Neuronal stem cell (in vitro differentiated cells): ENCODE data around the gene DENND5A.

Experiments
- DNase-seq: peaks from one replicate; pipeline ENCODE4 v3.0.0-alpha.2; 2013; ENCODE audit warnings: low spot score
- H2AFZ ChIP-seq: one replicate; pipeline ENCODE4 v1.6.1; 2013; ENCODE audit warnings: mild to moderate bottlenecking, low read length, inconsistent platforms
- H2AK5ac ChIP-seq: 2 replicates; pipeline ENCODE4 v1.6.1; 2013; ENCODE audit warnings: low read depth, mild to moderate bottlenecking, inconsistent platforms, low read length, moderate library complexity, mixed read lengths
- H2BK120ac ChIP-seq: 2 replicates; pipeline ENCODE4 v1.6.1; 2013; ENCODE audit warnings: low read depth, mild to moderate bottlenecking, inconsistent platforms, low read length, moderate library complexity, mixed read lengths
- H2BK12ac ChIP-seq: one replicate; pipeline ENCODE4 v1.6.1; 2013; ENCODE audit warnings: low read length, inconsistent platforms
- H2BK15ac ChIP-seq: 2 replicates; pipeline ENCODE4 v1.6.1; 2013; ENCODE audit warnings: mild to moderate bottlenecking, low read length, inconsistent platforms, mixed read lengths
- H2BK5ac ChIP-seq: one replicate; pipeline ENCODE4 v1.6.1; 2013; ENCODE audit warnings: inconsistent platforms, mild to moderate bottlenecking, low read length, moderate library complexity
- H3K14ac ChIP-seq: one replicate; pipeline ENCODE4 v1.6.1; 2013; ENCODE audit warnings: low read length, inconsistent platforms
- H3K18ac ChIP-seq: 2 replicates; pipeline ENCODE4 v1.6.1; 2013; ENCODE audit warnings: low read length, inconsistent platforms
- H3K23ac ChIP-seq: 2 replicates; pipeline ENCODE4 v1.6.1; 2013; ENCODE audit warnings: low read depth, mild to moderate bottlenecking, mixed read lengths, low read length, inconsistent platforms; ENCODE audit not compliant: poor library complexity
- H3K27ac ChIP-seq: replicated peaks from 3 replicates; pipeline ENCODE4 v1.5.1; 2013; ENCODE audit warnings: low read length, inconsistent platforms
- H3K27me3 ChIP-seq, 3 experiments: 2 replicates each; pipeline ENCODE4 v1.6.1; 2013; ENCODE audit warnings: low read length in 3 of 3, mild to moderate bottlenecking in 2 of 3, inconsistent platforms in 1 of 3, low read depth in 1 of 3, mixed read lengths in 1 of 3, moderate library complexity in 1 of 3; ENCODE audit not compliant: control insufficient read depth in 3 of 3, insufficient read depth in 3 of 3
- H3K36me3 ChIP-seq, 2 donors: replicated peaks in 1 of 2; 2 replicates each; pipeline ENCODE4 v1.6.1; 2013; ENCODE audit warnings: low read length in 2 of 2; ENCODE audit not compliant: control insufficient read depth in 2 of 2, insufficient read depth in 2 of 2
- H3K4ac ChIP-seq: 2 replicates; pipeline ENCODE4 v1.6.1; 2013; ENCODE audit warnings: inconsistent platforms, mild to moderate bottlenecking, low read length, moderate library complexity
- H3K4me1 ChIP-seq, 2 donors: 1 replicate in 1 of 2; 2 replicates in 1 of 2; pipeline ENCODE4 v1.6.1; 2013; ENCODE audit warnings: low read length in 2 of 2, low read depth in 1 of 2; ENCODE audit not compliant: control insufficient read depth in 2 of 2, insufficient read depth in 1 of 2
- H3K4me2 ChIP-seq: one replicate; pipeline ENCODE4 v1.6.1; 2013; ENCODE audit warnings: mild to moderate bottlenecking, low read length, inconsistent platforms; ENCODE audit not compliant: insufficient read depth, poor library complexity, severe bottlenecking
- H3K4me3 ChIP-seq, 2 donors: 2 replicates each; pipeline ENCODE4 v1.5.1; 2013; ENCODE audit warnings: low read length in 2 of 2, mild to moderate bottlenecking in 2 of 2, inconsistent platforms in 1 of 2, moderate library complexity in 1 of 2
- H3K79me1 ChIP-seq: one replicate; pipeline ENCODE4 v1.6.1; 2013; ENCODE audit warnings: low read depth, mild to moderate bottlenecking, inconsistent platforms, low read length, moderate library complexity
- H3K9ac ChIP-seq: one replicate; pipeline ENCODE4 v1.6.1; 2013; ENCODE audit warnings: mild to moderate bottlenecking, low read depth, low read length, inconsistent platforms; ENCODE audit not compliant: poor library complexity
- H3K9me3 ChIP-seq, 2 donors: replicated peaks in 1 of 2; 2 replicates each; pipeline versions ENCODE3 to v1.6.1; 2013; ENCODE audit warnings: low read length in 2 of 2, mild to moderate bottlenecking in 2 of 2, inconsistent platforms in 1 of 2, low read depth in 1 of 2, mixed read lengths in 1 of 2, moderate library complexity in 1 of 2; ENCODE audit not compliant: control insufficient read depth in 2 of 2, insufficient read depth in 1 of 2
- H4K8ac ChIP-seq: one replicate; pipeline ENCODE4 v1.6.1; 2013; ENCODE audit warnings: low read depth, mild to moderate bottlenecking, inconsistent platforms, low read length, moderate library complexity
- H4K91ac ChIP-seq: one replicate; pipeline ENCODE4 v1.6.1; 2013; ENCODE audit warnings: low read length, low read depth, mild to moderate bottlenecking, inconsistent platforms; ENCODE audit not compliant: poor library complexity
- WGBS, 2 donors: extraction: QIAGEN DNeasy Blood & Tissue Kit; methylation state at CpG; one replicate each; pipeline ENCODE4 v1.1.7; 2013; ENCODE audit warnings: missing lambda C conversion rate in 2 of 2, mixed read lengths in 1 of 2; ENCODE audit not compliant: insufficient read length in 2 of 2, insufficient replicate concordance in 1 of 2; ENCODE audit errors: extremely low coverage in 2 of 2; 5-methylcytosine and 5-hydroxymethylcytosine counted together

Gene DENND5A

DNA sequence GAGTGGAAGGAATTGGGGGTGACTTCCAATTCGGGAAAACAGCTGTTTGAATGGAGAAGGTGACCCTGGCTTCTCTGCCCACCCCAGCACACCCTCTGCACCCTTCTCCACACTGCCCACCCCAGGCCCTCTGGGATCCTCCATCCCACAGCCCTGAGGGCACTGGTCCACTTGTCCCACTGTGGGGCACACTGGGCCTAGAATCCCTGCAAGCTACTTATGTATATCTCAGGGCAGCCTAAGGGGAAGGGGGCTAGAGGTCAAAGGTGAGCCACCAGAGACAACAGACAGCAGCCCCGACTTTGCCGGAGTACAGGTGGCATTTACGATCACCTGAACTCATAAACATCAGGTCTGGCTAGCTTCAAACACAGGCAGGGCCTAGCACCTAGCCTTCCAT is 173.1 kb downstream of the DENND5A start:
- H3K9me3 ChIP-seq: no peaks in the 10 kb centered on the region
- no peak overlapping the region for H3K4ac ChIP-seq
- H3K18ac ChIP-seq: no peak overlapping the region
- no peak overlapping the region for H4K91ac ChIP-seq
- H3K36me3 ChIP-seq: no peaks in the 10 kb centered on the region
- H2AK5ac ChIP-seq: no peak overlapping the region
- H2BK5ac ChIP-seq: no peak overlapping the region
- no peak overlapping the region for H3K4me2 ChIP-seq
- H3K4me3 ChIP-seq: peak overlapping the region in 1 of 2 donors; percentile 41
- no peak overlapping the region for H2BK15ac ChIP-seq
- no peak overlapping the region for H3K23ac ChIP-seq
- peaks cover 4 to 5% of the 10 kb centered on the region in 2 donors for H3K4me1 ChIP-seq
- H3K79me1 ChIP-seq: no peaks in the 10 kb centered on the region
- H2BK12ac ChIP-seq: no peak overlapping the region
- H3K14ac ChIP-seq: no peak overlapping the region
- peaks cover 0 to 56% (median 18%) of the 10 kb centered on the region in 3 experiments for H3K27me3 ChIP-seq
- no peak for DNase-seq
- no peak overlapping the region for H3K9ac ChIP-seq
- no peak overlapping the region for H2BK120ac ChIP-seq
- peak overlapping the region; percentile 70 for H2AFZ ChIP-seq
- no peak overlapping the region for H3K27ac ChIP-seq
- no CpG with 5 or more reads among the region's 4 CpGs for WGBS, 2 donors
- no peak overlapping the region for H4K8ac ChIP-seq

DNA sequence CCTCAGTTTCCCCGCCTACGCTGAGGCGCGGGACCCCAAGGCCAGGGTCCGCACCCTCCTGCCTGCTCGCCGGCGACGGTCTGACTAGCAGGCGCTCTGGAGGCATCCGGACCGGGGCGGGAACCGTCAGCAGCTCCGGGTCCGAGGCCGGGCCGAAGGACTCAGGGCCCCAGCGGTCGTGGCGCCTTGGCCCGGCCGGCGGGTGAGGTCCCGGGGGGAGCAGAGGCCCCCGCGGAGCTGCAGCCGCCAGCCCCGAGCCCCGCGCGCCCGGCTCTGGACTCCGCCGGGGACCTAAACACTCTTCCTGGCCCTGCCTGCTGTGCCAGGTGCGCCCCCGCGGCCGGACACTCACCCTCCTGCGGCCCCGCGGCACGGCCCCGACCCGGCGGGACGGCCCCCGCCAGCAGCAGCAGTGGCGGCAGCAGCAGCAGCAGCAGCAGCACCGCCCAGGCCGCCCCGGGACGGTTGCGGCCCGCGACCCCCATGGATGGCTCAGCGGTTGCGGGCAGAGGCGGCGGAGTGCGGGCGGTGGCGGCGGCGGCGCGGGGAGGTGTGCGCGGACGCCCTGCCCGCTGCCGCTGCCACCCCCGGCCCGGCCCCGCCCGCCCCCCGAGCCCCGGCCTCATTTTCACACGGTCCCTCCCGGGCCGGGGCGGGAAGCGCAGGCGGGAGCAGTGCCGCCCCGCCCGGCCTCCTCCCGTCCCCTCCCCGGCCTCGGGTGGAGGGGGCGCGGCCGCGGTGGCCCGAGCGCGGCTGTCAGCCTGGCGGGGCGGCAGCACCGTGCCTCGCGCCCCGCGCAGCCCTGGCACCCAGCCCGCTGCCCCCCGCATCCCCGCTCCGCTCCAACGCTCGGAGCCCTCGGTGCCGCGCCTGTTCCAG is 173.9 kb downstream of the DENND5A start, which contains the start of gene SCUBE2:
SCUBE2 (minus strand) TSS at position 556 of the 879 bp plus-strand sequence; CDS start at position 485, 71 bp downstream.
- Histone ChIP-seq H3K79me1 (no peaks in the 10 kb centered on the region), H3K36me3 (no peaks in the 10 kb centered on the region), H3K14ac (no peak within 1 kb of the TSS), H3K4me1 (peaks cover 4 to 5% of the 10 kb centered on the region in 2 donors), H2AK5ac (no peak within 1 kb of the TSS), H4K8ac (no peak within 1 kb of the TSS), H3K4me2 (peak within 1 kb of the TSS; percentile 90), H4K91ac (peak within 1 kb of the TSS; percentile 25), H2AFZ (peak within 1 kb of the TSS; percentile 95), H3K27me3 (peaks cover 0 to 57% (median 18%) of the 10 kb centered on the region in 3 experiments), H3K18ac (peak within 1 kb of the TSS; percentile 91), H3K4me3 (peak within 1 kb of the TSS; percentile 41 to 84), H3K9me3 (no peaks in the 10 kb centered on the region), H3K23ac (peak within 1 kb of the TSS; percentile 40), H3K4ac (no peak within 1 kb of the TSS), H2BK15ac (peak within 1 kb of the TSS; percentile 73), H2BK12ac (peak within 1 kb of the TSS; percentile 27), H3K9ac (peak within 1 kb of the TSS; percentile 80), H2BK5ac (no peak within 1 kb of the TSS), H3K27ac (no peak within 1 kb of the TSS), H2BK120ac (no peak within 1 kb of the TSS)
- no peak for DNase-seq
- WGBS, 2 donors: no CpG with 5 or more reads among the region's 113 CpGs

DNA sequence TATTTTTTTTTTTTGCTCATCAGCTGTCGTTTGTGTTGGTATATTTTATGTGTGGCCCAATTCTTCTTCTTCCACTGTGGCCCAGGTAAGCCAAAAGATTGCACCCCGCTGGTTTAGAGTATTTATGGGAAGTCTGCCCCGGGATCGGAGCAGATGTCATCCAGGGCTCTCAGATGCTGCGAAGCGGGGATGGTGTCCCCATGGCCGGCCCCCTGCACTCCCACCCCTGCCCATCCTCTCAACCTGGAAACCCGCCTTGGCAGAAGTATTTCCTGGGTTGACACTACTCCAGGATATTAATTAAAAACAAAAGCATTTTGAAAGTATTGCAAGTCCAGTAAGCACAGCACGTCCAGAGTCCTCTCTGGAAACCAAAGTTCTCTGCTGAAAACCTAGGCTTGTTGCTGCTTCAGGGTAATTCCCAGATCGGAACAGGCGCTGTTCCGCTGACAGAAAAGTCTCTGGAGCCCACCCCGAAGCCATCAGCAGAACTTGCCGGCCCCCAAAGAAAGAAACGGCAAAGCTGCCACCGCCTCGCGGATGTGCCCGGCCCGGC is 174.6 kb downstream of the DENND5A start:
- Histone ChIP-seq H3K27me3 (peaks cover 0 to 57% (median 18%) of the 10 kb centered on the region in 3 experiments), H3K18ac (peak overlapping the region; percentile 91), H3K27ac (no peak overlapping the region), H3K4me3 (peak overlapping the region; percentile 41 to 84), H2AFZ (peak overlapping the region; percentile 95), H3K14ac (no peak overlapping the region), H3K4ac (no peak overlapping the region), H4K8ac (no peak overlapping the region), H3K4me2 (peak overlapping the region; percentile 90), H2AK5ac (no peak overlapping the region), H2BK12ac (no peak overlapping the region), H2BK120ac (no peak overlapping the region), H3K9me3 (no peaks in the 10 kb centered on the region), H3K4me1 (peaks cover 4 to 5% of the 10 kb centered on the region in 2 donors), H3K79me1 (no peaks in the 10 kb centered on the region), H2BK15ac (peak overlapping the region; percentile 73), H2BK5ac (no peak overlapping the region), H3K9ac (peak overlapping the region; percentile 80), H4K91ac (no peak overlapping the region), H3K36me3 (no peaks in the 10 kb centered on the region), H3K23ac (no peak overlapping the region)
- no CpG with 5 or more reads among the region's 20 CpGs for WGBS, 2 donors
- no peak for DNase-seq

DNA sequence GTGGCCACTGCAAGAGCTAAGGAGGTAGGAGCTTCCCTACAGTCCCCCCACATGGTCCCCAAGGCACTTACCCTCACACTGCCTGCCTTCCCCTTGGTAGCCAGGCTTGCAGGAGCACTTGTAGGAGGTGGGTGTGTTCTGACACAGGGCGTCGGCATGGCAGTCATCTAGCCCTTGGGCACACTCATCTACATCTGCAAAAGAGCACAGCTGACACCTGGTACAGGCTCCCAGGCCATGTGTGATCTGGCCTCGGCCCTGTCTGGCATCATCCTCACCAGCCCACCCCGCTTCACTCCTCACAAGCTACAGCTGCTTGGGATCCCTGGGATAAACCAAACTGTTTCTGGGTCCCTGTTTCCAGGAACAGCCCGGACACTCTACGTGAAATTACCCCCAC is 175.5 kb downstream of the DENND5A start:
- Histone ChIP-seq H3K9me3 (no peaks in the 10 kb centered on the region), H2BK15ac (no peak overlapping the region), H3K14ac (no peak overlapping the region), H3K9ac (no peak overlapping the region), H4K8ac (no peak overlapping the region), H2AFZ (no peak overlapping the region), H3K27ac (no peak overlapping the region), H4K91ac (no peak overlapping the region), H3K4me1 (peaks cover 4 to 5% of the 10 kb centered on the region in 2 donors), H3K4me3 (no peak overlapping the region), H3K23ac (peak overlapping the region; percentile 7), H2BK12ac (no peak overlapping the region), H2BK120ac (no peak overlapping the region), H3K4me2 (no peak overlapping the region), H2BK5ac (no peak overlapping the region), H3K4ac (no peak overlapping the region), H3K27me3 (peaks cover 0 to 61% (median 18%) of the 10 kb centered on the region in 3 experiments), H2AK5ac (no peak overlapping the region), H3K36me3 (no peaks in the 10 kb centered on the region), H3K79me1 (no peaks in the 10 kb centered on the region), H3K18ac (peak overlapping the region; percentile 27)
- WGBS, 2 donors: no CpG with 5 or more reads among the region's 6 CpGs
- no peak for DNase-seq
